ENCODE data around the gene ZNF534.
"Not testable (repeated sequence)": the region's sequence is repeated elsewhere in the genome, so short reads cannot be mapped to it uniquely, and the experiment has no call there.

The ZNF534 gene

GRCh38 chr19:52498571-52498970 is 69.6 kb downstream of the ZNF534 start:
- no peak for DNase-seq (ENCODE audit: low spot score)

GRCh38 chr19:52500474-52500873 is 71.5 kb downstream of the ZNF534 start:
- not testable (repeated sequence) for DNase-seq (ENCODE audit: low spot score)

GRCh38 chr19:52500991-52501390 is 72.0 kb downstream of the ZNF534 start:
- DNase-seq (ENCODE audit: low spot score): not testable (repeated sequence)

All from left forelimb (tissue), 1 donor.